CD4-positive, alpha-beta T cell (primary cell): ENCODE measurements around the gene AP1M1. TPM values are rescaled to one million over a fixed set of nuclear protein-coding genes. Genes with fewer than 3 reads are reported as not detected.

Source experiments
- ATAC-seq: fragments of 200-7000 bp; cut with Tn5 transposase; one replicate; pipeline ENCODE4 v1.10.0; 2022; ENCODE audit warnings: mild to moderate bottlenecking; ENCODE audit not compliant: poor library complexity
- CTCF ChIA-PET: fragments of 350-600 bp; sonication (Branson Sonifier 250); formaldehyde crosslinking; loops from one replicate; lab custom pipeline; 2021; ENCODE audit warnings: antibody characterized with exemption, inconsistent platforms; lab: Charles Lee
- POLR2A ChIA-PET: fragments of 350-600 bp; sonication (Branson Sonifier 250); formaldehyde crosslinking; loops from one replicate; lab custom pipeline; 2021; ENCODE audit warnings: antibody characterized with exemption, inconsistent platforms; lab: Charles Lee
- DNase-seq, 14 experiments: peaks; one replicate each; pipeline ENCODE4 v3.0.0-alpha.2; 2013 to 2020; ENCODE audit warnings: mixed read lengths in 2 of 14
- H3K27ac ChIP-seq, 2 donors: one replicate each; pipeline versions ENCODE4 v1.5.1 to v1.7.0; 2013; ENCODE audit warnings: low read length in 2 of 2, low read depth in 1 of 2, mild to moderate bottlenecking in 1 of 2
- H3K27me3 ChIP-seq, 2 experiments: 1 replicate in 1 of 2; 2 replicates in 1 of 2; pipeline versions ENCODE4 v1.6.1 to v1.7.0; 2013; ENCODE audit warnings: low read length in 2 of 2, control low read depth in 1 of 2, mild to moderate bottlenecking in 1 of 2, moderate library complexity in 1 of 2; ENCODE audit not compliant: insufficient read depth in 2 of 2, control insufficient read depth in 1 of 2
- H3K36me3 ChIP-seq: one replicate; pipeline ENCODE4 v1.6.1; 2013; ENCODE audit warnings: low read length, control low read depth; ENCODE audit not compliant: insufficient read depth
- H3K4me1 ChIP-seq: one replicate; pipeline ENCODE4 v1.6.1; 2013; ENCODE audit warnings: low read length, control low read depth; ENCODE audit not compliant: insufficient read depth
- H3K4me3 ChIP-seq: one replicate; pipeline ENCODE4 v1.5.1; 2013; ENCODE audit warnings: mild to moderate bottlenecking, low read length, moderate library complexity
- H3K9me3 ChIP-seq, 2 experiments: 1 replicate in 1 of 2; 2 replicates in 1 of 2; pipeline versions ENCODE4 v1.6.1 to v1.7.0; 2013; ENCODE audit warnings: low read length in 2 of 2, mild to moderate bottlenecking in 2 of 2, control low read depth in 1 of 2, moderate library complexity in 1 of 2; ENCODE audit not compliant: control insufficient read depth in 1 of 2, insufficient read depth in 1 of 2
- H3K27ac Mint-ChIP-seq: one replicate; pipeline ENCODE4 v1.8.0; 2020; ENCODE audit warnings: mixed read lengths
- H3K27me3 Mint-ChIP-seq: one replicate; pipeline ENCODE4 v1.8.0; 2021; ENCODE audit warnings: mixed read lengths
- H3K36me3 Mint-ChIP-seq: one replicate; pipeline ENCODE4 v1.8.0; 2021; ENCODE audit warnings: low read depth, mixed read lengths
- H3K4me1 Mint-ChIP-seq: one replicate; pipeline ENCODE4 v1.8.0; 2021; ENCODE audit warnings: low read depth, mixed read lengths
- H3K4me3 Mint-ChIP-seq: one replicate; pipeline ENCODE4 v1.8.0; 2020; ENCODE audit warnings: mild to moderate bottlenecking, mixed read lengths
- H3K9me3 Mint-ChIP-seq: one replicate; pipeline ENCODE4 v1.8.0; 2020; ENCODE audit warnings: mixed read lengths
- intact Hi-C, 2 experiments: fragments of 100-400 bp; cut with DNase I in 1 of 2; cut with micrococcal nuclease in 1 of 2; formaldehyde crosslinking; loops; one replicate each; pipeline versions ENCODE4 v1.15.1 to v1.9.0; 2023 to 2025; cut with DNase I, micrococcal nuclease
- total RNA-seq, 174 experiments: library from RNA in 2 of 174; stranded (reverse) in 2 of 174; gene quantifications; one replicate each; pipeline ENCODE4 v1.2.3 and lab custom pipeline; 2021 to 2026
- TF ChIP-seq, protein P1 (sequence below): fragments of 200-600 bp; IDR thresholded peaks from one replicate; pipeline ENCODE4 v1.8.0; 2022; ENCODE audit warnings: antibody characterized with exemption, mild to moderate bottlenecking

AP1M1 gene
- total RNA-seq, 2 experiments from 2014 or later: 52.1 to 58.3 TPM

DNA sequence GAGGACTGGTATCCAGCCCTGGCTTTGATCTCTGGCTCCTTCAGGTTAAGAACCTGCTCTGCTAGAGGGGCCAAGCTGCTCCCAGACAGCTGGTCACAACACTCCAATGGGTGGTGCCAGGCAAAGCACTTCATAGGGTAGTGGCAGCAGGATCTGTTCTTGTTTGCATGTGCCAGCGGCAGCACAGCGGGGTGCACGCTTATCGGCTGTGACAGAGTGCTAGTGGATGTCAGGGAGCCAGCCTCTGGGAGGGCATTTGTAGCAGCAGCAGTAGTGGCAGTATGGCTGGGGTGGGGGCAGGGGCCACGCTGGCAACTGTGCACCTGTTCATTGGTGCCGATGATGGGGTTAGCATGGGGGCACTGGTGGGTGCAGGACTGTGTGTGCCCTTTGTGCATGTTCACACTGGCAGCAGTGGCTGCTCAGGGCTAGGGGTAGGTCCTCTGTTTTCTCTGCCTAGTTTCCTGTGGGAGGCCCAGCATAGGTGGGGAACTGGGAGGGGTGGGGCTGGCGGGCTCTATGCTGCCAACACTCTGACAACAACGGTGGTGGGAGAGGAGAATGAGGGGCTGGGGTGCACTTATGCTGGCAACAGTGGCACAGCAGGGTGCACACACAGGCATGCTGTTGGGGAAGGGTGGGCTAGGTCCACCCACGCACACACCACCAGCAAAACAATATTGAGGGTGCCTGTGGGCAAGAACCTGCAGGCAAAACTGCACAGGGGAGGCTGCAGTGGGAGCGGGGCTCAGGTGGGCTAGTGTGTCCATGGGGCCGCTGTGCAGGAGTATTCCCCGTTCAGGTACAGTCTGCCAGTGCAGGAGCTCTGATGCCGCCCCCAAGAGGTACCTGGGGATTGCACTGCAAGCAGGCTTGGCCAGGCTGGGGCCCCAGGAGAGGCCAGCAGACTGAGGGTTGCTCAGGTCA is 19.3 kb downstream of the AP1M1 start:
- Histone ChIP-seq H3K4me1 (peaks cover 34% of the 10 kb centered on the region), H3K36me3 (peaks cover 57% of the 10 kb centered on the region), H3K27ac (peak overlapping the region in 1 of 2 donors; percentile 36), H3K9me3 (peaks cover 19 to 23% of the 10 kb centered on the region in 2 experiments), H3K4me3 (no peak overlapping the region), H3K27me3 (no peaks in the 10 kb centered on the region)
- intact Hi-C loops: no loop called here
- Mint-ChIP-seq H3K27ac (peak overlapping the region; percentile 86), H3K36me3 (peaks cover 93% of the 10 kb centered on the region), H3K27me3 (no peaks in the 10 kb centered on the region), H3K9me3 (peaks cover 6% of the 10 kb centered on the region), H3K4me3 (peak overlapping the region; percentile 71), H3K4me1 (peaks cover 62% of the 10 kb centered on the region)
- TF ChIP-seq, protein P1, sequence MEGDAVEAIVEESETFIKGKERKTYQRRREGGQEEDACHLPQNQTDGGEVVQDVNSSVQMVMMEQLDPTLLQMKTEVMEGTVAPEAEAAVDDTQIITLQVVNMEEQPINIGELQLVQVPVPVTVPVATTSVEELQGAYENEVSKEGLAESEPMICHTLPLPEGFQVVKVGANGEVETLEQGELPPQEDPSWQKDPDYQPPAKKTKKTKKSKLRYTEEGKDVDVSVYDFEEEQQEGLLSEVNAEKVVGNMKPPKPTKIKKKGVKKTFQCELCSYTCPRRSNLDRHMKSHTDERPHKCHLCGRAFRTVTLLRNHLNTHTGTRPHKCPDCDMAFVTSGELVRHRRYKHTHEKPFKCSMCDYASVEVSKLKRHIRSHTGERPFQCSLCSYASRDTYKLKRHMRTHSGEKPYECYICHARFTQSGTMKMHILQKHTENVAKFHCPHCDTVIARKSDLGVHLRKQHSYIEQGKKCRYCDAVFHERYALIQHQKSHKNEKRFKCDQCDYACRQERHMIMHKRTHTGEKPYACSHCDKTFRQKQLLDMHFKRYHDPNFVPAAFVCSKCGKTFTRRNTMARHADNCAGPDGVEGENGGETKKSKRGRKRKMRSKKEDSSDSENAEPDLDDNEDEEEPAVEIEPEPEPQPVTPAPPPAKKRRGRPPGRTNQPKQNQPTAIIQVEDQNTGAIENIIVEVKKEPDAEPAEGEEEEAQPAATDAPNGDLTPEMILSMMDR: no peak
- CTCF ChIA-PET: no interaction called here
- DNase-seq (peak in 10 of 14 experiments; percentile 7 to 61 (median 36)), ATAC-seq (peak; percentile 83)
- POLR2A ChIA-PET: interaction anchor here (1.0 to 1.4 kb wide), 3 partner anchors 31 to 152 kb away, joined by 3 to 4 read pairs (median 3); partner anchors contain the start of gene FAM32A

DNA sequence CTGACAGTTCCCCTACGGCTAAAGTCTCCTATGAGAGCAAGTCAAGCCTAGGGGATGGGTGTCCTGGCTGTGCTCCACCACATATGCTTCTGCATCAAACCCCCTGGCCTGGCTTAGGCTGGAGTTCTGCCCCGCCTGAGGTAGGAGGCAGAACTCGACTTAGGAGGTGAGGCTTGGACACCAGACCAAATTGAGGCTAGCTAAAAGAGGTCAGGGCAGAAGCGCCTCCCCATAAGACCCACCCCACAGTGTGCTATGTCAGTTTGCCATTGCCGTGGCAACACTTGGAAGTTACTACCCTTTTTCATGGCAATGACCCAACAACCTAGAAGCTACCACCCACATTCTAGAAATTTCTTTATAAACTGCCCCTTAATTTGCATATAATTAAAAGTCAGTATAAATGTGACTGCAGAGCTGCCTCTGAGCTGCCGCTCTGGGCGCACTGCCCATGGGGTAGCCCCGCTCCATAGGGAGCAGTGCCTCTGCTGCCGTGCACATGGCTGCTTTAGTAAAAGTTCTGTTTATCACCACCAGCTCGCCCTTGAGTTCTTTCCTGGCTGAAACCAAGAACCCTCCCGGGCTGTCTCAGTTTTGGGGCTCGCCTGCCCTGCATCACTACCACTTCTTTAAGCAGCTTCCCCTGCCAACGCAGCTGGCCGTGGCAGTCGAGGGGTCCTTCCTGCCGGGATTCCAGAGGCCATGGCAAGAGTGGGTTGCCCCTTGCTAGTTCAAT is 20.2 kb downstream of the AP1M1 start:
- Histone ChIP-seq H3K4me1 (peaks cover 34% of the 10 kb centered on the region), H3K4me3 (no peak overlapping the region), H3K36me3 (peaks cover 61% of the 10 kb centered on the region), H3K27ac (no peak overlapping the region), H3K9me3 (peaks cover 22 to 29% of the 10 kb centered on the region in 2 experiments), H3K27me3 (no peaks in the 10 kb centered on the region)
- peak in 2 of 14 experiments; percentile 13 to 14 for DNase-seq
- no peak for ATAC-seq
- intact Hi-C loops: no loop called here
- Mint-ChIP-seq H3K4me1 (peaks cover 53% of the 10 kb centered on the region), H3K9me3 (peaks cover 6% of the 10 kb centered on the region), H3K4me3 (no peak overlapping the region), H3K36me3 (peaks cover 93% of the 10 kb centered on the region), H3K27me3 (no peaks in the 10 kb centered on the region), H3K27ac (peak overlapping the region; percentile 73)
- ChIA-PET CTCF (interaction anchor here (0.6 to 1.1 kb wide), 2 partner anchors 28 to 169 kb away, joined by 3 read pairs; no protein-coding TSS in a partner anchor), POLR2A (interaction anchor here (0.6 to 1.4 kb wide), 5 partner anchors 32 to 154 kb away, joined by 3 to 4 read pairs (median 4); partner anchors contain the start of gene FAM32A)
- TF ChIP-seq, protein P1: no peak

DNA sequence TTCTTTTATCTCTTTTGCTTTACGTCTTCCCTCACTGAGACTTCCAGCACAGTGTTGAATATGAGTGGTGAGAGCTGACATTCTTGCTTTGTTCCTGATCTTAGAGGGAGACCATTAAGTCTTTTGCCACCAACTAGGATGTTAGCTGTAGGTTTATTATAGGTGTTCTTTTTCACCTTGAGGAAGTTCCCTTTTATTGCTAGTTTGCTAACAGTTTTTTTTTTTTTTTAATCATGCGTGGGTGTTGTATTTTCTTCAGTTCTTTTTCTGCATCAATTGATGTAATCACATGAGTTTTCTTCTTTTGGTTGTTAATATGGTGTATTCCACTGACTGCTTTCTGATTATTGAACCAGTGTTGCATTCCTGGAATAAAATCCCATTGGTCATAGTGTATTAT is 21.1 kb downstream of the AP1M1 start:
- TF ChIP-seq, protein P1: no peak
- Mint-ChIP-seq H3K27ac (peak overlapping the region; percentile 73), H3K27me3 (no peaks in the 10 kb centered on the region), H3K4me1 (peaks cover 43% of the 10 kb centered on the region), H3K9me3 (peaks cover 6% of the 10 kb centered on the region), H3K36me3 (peaks cover 93% of the 10 kb centered on the region), H3K4me3 (peak overlapping the region; percentile 9)
- intact Hi-C loops: no loop called here
- no peak overlapping the region for H3K27ac ChIP-seq
- H3K27me3 ChIP-seq: no peaks in the 10 kb centered on the region
- no peak for DNase-seq
- H3K4me3 ChIP-seq: no peak overlapping the region
- peaks cover 34% of the 10 kb centered on the region for H3K4me1 ChIP-seq
- peaks cover 71% of the 10 kb centered on the region for H3K36me3 ChIP-seq
- POLR2A ChIA-PET: interaction anchor here (0.6 to 1.4 kb wide), 3 partner anchors 110 to 153 kb away, joined by 3 to 4 read pairs (median 4); no protein-coding TSS in a partner anchor
- peaks cover 27 to 30% of the 10 kb centered on the region in 2 experiments for H3K9me3 ChIP-seq
- no peak for ATAC-seq
- CTCF ChIA-PET: interaction anchor here (0.6 to 1.1 kb wide), 3 partner anchors 29 to 217 kb away, joined by 3 to 4 read pairs (median 3); no protein-coding TSS in a partner anchor
